GM21576 (cell line): Measurements from ENCODE around the gene TRHDE.

Experiments
- ATAC-seq: cut with Tn5 transposase; IDR thresholded peaks from one replicate; pipeline ENCODE4 v1.9.1; 2021; ENCODE audit warnings: mild to moderate bottlenecking, moderate library complexity; ENCODE audit not compliant: unreplicated experiment

The TRHDE gene

DNA sequence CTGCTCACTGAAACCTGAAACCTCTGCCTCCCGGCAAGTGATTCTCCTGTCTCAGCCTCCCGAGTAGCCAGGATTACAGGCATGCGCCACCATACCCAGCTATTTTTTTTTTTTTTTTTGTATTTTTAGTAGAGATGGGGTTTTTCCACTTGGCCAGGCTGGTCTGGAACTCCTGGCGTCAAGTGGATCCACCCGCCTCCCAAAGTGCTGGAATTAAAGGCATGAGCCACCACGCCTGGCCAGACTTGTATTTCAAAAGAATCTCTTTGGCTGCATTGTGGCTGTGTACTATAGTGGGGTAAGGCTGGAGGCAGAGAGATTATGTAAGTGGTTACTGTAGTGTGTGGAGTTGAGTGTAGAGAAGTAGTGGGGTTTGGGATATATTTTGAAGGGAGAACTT lies 35.1 kb downstream of the TRHDE start:
- no peak for ATAC-seq

DNA sequence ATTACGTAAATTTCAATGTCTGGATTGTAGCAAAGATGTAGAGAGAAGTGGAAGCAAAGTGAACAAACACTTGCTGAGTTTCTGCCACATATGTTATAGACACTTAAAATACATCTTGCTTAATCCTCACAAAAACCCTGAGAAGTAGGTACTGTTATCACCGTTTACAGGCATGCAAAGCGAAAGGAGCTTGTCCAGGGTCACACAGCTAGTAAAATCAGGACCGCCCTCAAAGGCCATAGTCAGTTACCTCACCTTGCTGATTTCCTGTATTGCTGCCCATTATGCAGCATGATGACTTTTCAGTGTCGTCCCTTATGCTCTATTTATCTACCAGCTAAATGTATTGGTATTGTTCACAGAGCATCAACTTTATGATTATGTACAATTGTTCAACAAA lies 39.8 kb downstream of the TRHDE start:
- no peak for ATAC-seq

DNA sequence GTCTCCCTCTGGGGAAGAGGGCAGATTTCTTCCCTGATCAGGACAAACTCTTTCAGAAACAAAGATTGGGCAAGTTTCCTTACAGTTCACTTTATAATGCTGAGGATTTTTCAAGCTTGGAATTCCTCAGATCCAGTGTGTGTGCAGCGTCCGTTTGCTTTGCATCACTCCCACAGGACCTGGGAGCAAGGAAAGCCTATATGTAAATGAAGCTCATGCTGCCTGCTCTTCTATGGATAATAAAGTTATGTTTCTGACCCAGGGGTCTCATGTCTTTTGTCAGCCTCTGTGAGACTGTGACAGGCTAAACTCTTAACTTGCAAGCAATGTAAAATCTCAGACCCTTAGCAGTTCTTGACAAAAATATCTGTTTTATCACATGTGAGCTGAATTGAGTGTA lies 41.6 kb downstream of the TRHDE start:
- no peak for ATAC-seq

DNA sequence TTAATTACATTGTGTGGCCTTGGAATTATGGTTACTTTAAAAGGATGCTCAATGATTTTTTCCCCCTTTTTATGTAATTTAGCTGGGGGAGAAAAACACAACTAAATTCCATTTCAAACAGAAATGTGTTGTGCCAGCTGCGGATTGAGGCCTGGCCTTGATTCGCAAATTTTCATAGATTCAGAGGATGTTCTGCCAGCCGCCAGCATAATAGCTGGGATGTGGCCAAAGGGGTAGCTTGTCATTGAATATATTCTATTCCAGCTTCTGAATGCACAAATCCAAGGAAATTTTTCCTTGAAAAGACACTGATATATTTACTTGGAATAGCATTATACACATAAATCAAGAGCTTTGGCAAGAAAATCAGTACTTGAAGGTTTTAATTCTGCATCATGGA lies 43.7 kb downstream of the TRHDE start:
- ATAC-seq, result no peak

DNA sequence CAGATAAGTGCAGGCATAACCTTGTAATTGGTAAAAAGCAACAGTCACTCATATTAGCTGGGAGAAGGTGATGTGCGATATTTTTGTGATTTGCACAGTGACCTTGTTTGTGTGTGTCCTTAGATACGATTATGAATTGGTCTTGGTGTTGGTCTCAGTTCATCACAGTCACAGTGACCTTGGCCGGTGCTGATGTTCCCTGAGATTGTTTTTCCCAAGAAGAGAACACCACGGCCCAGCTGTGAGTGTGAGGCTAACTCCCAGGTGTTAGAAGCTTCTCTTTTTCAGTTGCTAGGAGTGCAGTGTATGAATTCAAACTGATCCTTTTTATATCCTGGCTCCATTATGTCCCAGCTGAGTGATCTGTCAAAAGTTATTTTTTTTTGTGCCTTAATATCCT lies 46.2 kb downstream of the TRHDE start:
- ATAC-seq, result no peak

DNA sequence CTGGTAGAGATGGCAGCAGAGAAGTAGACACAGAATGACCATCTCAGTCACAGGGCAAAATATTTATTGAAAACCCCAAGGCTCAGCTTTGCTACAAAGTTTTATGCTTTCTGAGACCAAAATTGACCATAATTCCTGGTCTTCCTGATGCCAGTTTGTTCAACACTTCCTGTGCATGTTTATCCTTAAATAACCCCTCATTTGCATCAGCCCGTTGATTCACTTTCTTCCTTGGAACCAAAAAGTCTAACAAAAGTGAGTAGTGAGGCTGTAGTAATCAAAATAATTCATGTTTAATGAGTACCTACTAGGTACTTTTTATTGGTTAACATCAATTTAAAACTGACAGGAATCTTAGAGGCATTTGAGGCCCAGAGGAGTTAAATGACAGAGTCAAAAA lies 51.7 kb downstream of the TRHDE start:
- ATAC-seq, result no peak

DNA sequence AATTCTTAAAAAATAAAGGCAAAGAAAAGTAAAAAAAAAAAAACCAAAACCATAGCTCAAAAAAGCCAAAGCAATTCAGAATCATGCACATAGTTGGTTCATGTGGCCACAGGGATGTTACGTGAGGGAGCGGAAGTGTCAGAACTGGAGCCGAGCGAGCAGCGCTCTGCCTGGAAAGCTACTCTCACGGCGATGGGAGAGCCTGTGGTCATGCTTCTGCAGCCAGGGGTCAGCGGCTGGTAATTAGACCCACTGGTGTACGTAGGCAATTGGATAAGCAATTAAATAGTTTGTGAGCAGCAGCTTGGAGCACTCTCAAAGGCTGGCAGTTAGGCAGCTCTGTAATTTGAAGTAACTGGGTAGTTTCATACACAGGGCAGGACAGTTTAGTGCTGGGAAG lies 58.1 kb downstream of the TRHDE start:
- no peak for ATAC-seq

DNA sequence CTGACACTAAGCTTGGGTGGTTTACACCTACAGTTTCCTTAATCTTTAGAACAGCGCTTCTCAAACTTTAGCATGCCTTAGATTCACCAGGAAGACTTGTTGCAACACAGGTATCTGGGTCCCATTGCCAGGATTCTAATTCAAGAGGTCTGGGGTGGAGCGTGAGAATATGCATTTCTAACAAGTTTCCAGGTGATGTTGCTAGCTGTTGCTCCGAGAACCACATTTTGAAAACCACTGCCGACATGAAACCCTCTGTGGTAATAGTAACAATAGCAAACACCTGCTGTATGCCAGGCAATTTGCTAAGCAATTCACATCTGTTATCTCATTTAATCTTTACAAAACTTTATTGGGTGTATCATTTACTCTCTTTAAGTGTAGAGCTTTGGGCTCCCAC lies 58.6 kb downstream of the TRHDE start:
- no peak for ATAC-seq

DNA sequence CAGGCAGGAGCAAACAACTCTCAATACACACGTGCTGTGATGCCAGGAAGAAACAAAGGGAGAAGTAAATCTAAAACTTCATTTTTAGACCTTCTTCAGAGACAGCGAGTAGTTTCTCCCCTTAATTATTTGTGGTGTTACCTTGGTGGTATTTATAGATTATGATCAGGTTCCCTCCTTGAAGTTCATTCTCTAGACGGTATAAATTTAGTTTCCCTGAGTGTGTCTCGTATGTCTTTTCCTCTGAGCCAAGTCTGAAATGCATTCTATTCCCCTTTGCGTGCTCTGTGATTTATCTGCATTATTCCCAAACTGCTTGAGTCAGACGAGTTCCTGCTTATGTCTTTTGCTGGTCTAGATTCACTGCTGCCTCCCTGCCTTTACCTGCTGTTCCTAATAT lies 65.2 kb downstream of the TRHDE start:
- ATAC-seq, result no peak

DNA sequence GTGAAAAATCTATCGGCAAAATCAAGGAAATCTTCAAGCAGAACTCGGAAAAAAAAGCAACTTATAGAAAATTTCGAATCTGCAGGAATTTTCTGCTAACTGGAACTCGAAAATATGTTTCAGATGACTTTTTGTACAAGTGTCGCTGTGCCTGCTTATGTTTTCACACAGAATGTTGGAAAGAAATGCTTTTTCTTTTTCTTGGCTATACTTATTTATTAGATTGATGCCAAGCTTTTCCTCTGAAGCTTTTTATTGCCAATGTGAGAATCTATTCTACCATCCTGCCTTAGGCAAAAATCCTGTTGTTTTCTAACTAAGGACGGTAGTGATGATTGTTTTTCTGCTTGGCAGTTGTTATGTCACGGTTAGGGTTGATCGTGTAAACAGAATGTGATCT lies 65.8 kb downstream of the TRHDE start:
- no peak for ATAC-seq

DNA sequence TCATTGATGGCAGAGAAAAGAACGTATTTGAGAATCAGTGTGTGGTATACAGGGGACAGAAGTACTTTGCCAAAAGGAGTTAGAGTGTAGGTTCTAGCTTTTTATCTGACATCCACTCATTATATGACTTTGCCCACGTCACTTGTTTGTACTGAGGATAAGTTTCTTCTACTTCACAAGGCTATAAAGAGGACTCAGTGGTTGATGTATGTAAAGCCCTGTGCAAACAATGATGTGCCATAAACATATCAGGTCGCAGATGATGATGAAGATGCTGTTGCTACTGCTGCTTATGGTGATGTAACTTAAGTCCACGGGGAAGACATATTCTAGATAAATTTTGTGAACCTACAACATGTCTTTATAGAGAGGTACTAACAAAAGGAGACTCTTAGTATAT lies 66.3 kb downstream of the TRHDE start:
- ATAC-seq, result no peak

DNA sequence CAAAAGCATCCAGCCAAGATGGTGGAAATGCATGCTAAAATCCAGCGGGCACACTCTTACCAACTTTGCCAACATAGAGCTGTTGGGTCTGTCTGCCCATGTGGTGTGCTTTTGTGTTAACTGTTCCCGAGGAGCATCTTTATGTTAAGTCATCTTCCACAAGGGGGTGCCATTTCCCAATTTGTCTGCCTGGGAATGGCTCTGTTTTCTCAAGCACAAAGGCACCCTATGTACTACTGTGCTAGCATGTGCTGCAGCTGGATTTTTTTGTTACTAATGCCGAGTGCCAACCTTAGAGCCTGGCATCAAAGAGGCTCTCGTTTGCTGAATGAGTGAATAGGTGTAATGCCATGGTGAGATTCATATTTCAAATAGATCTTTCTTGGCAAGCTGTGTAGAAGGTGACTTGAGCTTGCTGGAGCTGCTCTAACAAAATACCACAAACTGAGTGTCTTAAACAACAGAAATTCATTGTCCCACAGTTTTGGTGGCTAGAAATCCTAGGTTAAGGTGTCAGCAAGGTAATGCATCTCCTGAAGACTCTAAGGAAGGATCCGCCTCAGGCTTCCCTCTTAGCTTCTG lies 74.3 kb downstream of the TRHDE start:
- ATAC-seq, result peak; percentile 94

DNA sequence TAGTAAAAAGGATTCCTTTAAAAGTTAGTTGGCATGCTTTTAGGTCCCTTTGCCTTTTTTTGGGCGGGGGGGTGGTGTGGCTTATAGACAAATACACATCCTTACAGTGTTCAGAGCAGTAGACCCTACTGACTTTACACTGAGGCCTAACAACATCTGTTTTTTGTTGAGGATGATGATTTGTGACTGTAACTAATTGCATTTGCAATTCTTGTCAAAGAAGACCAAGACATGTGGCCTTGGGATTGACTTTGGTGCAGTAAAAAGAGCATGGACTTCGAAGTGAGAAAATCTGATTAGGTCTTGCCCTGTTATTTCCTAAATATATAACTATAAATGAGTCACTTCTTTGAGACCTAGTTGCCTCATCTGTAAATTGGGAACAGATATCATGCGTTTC lies 77.3 kb downstream of the TRHDE start:
- ATAC-seq, result no peak

DNA sequence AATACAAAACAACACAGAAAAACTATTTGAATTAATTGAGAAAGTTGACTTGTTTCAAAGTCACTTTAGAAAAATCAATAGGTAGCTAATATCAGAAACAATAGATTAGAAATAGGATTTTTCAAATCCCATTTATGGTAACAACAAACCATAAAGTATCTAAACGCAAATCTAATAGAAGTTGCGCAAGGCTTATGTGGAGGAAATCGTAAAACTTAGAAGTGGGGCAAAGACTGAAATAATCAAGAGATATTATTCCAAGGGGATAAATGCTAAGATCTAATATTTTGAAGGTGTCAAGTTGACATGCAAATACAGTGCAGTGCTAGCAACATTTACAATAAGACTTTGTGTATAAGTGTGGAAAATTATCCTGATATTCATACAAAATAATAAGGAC lies 87.2 kb downstream of the TRHDE start:
- ATAC-seq, result no peak

DNA sequence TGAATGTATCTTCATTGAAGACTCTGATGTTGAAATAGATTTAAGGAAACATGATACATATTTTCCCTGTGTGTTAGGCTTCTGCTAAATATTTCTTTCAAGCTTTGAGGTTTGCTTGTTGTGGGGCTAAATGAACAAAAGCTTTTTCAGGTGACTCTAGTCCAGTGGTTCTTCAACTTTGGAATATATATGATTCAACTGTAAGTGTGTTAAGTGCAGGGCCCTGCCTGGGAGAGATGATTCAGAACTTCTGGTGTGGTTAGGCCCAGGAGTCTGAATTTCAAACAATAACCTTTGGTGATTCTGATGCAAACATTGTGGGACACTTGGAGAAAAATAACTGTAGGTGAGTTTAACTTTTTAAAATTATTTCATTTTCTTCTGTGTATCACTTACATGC lies 93.0 kb downstream of the TRHDE start:
- no peak for ATAC-seq

DNA sequence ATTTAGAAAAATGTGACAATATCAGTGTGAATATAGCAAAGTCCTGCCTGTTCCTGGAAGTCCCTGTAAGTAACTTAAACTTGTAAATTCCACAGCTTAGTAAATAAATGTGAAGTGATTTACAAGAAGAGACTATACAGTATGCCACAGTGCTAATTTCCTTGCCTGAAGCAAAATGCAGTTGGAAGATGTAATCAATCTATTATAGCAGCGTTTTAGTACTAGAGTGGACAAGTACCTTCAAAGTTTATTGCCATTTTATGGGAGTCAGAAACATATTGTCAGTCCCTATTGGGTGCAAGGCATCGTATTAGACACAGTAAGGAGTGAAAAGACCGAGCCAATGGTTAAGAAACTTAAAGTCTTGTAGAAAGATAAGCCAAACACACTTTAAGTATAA lies 94.1 kb downstream of the TRHDE start:
- ATAC-seq, result no peak

DNA sequence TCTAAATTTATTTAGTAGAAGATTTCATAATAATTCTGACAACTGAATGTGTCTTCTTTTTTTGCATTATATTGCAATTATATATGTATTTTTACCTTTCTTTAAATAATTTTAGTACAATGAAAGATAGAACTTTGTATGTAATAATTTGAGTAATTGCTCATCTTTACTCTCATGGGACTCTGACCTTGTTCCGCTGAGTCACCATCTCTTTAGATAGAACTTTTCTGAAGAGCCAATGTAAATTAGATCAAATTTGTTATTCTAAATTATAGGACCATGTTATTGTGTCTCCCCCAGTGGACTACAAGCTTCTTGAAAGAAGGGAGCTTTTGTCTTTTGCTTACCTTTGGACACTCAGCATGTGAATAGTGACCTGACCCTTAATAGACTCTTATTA lies 96.1 kb downstream of the TRHDE start:
- no peak for ATAC-seq

DNA sequence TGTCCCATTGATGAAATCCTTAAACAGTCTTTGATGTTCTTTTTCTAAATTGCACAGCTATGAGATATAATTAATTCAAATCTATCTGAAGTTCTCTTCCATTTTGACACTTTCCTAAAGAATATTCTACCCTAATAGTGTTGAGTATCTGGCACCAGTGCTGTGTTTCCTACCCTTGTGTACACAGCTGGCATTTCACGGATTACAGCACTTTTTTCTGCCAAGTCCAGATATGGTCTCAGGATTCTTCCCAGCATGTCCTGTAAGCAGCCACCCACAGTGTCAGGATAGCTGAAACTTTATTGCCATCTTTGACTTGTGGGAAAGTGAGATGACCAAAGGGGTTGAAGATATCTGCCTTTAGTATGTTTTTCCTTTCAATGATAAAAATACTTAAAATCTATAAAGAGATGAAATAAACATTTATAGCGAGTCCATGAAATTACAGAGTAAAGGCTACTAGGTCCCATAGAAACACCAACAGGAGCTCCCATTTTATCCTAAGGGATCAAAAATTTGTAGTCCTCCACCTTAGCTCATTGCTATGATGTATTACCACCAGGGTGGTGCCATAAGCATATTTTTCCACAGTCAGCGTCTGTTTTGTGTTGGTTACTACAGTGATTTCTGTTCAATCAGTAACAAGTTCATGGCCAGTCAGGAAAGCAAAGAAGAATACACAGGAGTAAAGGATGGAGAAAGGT lies 96.7 kb downstream of the TRHDE start:
- ATAC-seq, result no peak

DNA sequence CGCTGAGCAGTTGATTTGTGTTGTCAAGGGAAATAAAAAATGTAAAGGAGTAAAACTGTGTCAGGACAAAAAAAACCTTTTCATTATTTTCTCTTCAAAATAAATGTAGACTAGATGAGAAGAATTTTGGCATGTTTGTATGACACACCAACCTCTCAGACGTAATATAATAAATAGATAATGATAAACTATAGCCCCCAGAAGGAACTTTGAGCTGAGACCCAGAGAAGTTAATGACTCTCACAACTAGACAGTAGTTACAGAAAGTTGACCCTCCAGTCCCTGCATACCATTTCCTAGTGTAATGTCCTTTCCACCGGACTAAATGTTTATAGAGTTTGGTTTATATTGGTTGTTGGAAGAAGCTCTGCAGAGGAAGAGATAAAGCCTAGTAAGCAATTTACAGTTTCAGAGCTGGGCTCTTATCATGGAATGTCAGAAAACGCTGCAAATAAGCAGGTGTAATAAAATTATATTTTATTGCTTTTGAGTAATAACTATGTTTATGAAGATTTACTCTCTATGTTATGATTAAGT lies 97.3 kb downstream of the TRHDE start:
- ATAC-seq, result no peak

DNA sequence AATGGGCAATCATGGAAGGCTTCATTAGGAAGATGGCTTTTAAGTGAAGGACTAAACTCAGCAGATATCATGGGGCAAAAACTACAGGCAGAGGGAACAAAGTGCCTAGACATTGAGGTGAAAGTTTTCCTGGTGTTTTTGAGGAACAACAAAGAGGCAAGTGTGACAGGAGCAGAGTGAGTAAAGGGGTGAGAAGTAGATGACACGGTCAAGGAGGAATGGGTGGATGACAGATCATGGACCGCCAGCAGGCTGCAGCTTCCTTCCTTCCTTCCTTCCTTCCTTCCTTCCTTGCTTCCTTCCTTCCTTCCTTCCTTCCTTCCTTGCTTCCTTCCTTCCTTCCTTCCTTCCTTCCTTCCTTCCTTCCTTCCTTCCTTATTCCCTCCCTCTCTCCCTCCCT lies 108.3 kb downstream of the TRHDE start:
- no peak for ATAC-seq

DNA sequence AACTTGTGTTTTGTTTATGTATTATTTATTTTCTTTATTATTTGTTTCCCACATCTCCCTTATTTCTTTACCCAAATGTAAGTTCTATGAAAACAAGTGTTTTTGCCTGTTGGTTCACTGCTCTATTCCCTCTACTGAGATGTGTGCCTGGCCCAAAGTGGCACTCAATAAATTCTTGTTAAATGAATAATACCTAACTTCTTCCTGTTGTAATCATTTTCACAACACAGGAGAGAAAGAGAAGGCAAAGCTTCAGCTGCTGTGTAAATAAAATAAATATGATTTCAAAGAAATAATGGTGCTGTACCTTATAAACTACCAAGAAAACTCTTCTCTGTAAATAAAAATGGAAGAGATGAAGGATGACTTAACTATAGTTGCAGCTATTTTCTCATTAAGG lies 116.2 kb downstream of the TRHDE start:
- no peak for ATAC-seq

DNA sequence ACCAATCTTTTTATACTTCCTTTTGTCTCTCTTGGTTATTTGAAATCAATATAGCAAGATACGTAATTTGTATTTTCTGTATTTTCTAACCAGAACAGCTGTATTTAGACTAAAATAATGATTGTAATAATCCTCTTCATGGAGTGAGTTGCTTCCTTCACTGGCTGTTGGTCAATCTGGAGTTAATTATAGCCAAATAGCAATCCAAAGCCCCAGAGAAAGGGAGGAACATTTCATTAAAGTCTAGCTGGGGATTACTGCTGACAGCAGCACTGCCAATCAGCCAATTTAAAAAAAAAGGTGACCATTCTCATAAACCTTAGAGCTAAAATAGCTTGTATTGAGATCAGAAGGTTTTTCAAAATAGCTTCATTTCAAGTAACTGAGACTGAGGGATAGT lies 118.0 kb downstream of the TRHDE start:
- ATAC-seq, result no peak

DNA sequence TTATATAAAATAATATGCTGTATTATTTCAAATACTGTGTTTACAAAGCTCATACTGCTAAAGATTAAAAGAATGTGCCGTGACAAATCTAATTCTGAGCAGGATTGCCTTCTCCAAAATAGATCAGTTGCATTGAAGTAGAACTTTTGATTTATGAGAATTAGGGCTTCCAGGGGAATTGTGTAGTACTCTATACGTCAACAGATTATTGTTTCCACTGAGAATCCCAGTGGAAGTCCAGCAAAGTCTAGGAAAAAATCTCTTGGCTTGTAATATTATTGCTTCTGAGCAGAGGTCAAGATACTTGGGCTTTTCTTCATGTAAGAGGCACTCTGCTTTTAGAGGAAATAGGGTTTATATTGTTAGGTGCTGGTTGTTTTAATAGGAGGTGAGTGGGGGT lies 133.9 kb downstream of the TRHDE start:
- no peak for ATAC-seq
